ENCODE data around the gene FOXD4L5. TPM values are rescaled to one million over a fixed set of nuclear protein-coding genes. Genes with fewer than 3 reads are reported as not detected.
"Not testable (repeated sequence)": the region's sequence is repeated elsewhere in the genome, so short reads cannot be mapped to it uniquely, and the experiment has no call there.

FOXD4L5 gene
- polyA plus RNA-seq (2013, experiment 1 of 2), result not detected
- not detected for polyA plus RNA-seq (2013, experiment 2 of 2)

GRCh38 chr9:65285109-65285508 is at the start of gene FOXD4L5:
Gene FOXD4L5, minus strand, starts transcription at chr9:65285209. Its CDS starts 832 bp downstream, at chr9:65284377.
- H3K36me3 ChIP-seq (replicated peaks in 1 of 2; ENCODE audit: control insufficient read depth in 2 of 2, insufficient read depth in 2 of 2, low read length in 2 of 2); H3K9me3 ChIP-seq (replicated peaks in 1 of 2; ENCODE audit: control insufficient read depth in 2 of 2, insufficient read depth in 1 of 2, low read depth in 1 of 2, low read length in 2 of 2); H3K18ac ChIP-seq (ENCODE audit: low read length); H3K79me1 ChIP-seq (ENCODE audit: low read depth, low read length); H2BK12ac ChIP-seq (ENCODE audit: low read length); H2BK120ac ChIP-seq (ENCODE audit: low read depth, low read length); H3K27me3 ChIP-seq (ENCODE audit: control insufficient read depth in 3 of 3, insufficient read depth in 3 of 3, low read depth in 1 of 3, low read length in 3 of 3); H3K4ac ChIP-seq (ENCODE audit: low read length); H2AFZ ChIP-seq (ENCODE audit: low read length); H3K27ac ChIP-seq (replicated peaks; ENCODE audit: low read length); H3K9ac ChIP-seq (ENCODE audit: low read depth, low read length, poor library complexity); H3K4me3 ChIP-seq (ENCODE audit: low read length in 2 of 2); H3K4me1 ChIP-seq (ENCODE audit: control insufficient read depth in 2 of 2, insufficient read depth in 1 of 2, low read depth in 1 of 2, low read length in 2 of 2); DNase-seq (ENCODE audit: low spot score); H4K91ac ChIP-seq (ENCODE audit: low read depth, low read length, poor library complexity); H3K23ac ChIP-seq (ENCODE audit: low read depth, low read length, poor library complexity); H2BK5ac ChIP-seq (ENCODE audit: low read length); H4K8ac ChIP-seq (ENCODE audit: low read depth, low read length); H3K4me2 ChIP-seq (ENCODE audit: insufficient read depth, low read length, poor library complexity, severe bottlenecking); H2AK5ac ChIP-seq (ENCODE audit: low read depth, low read length); H3K14ac ChIP-seq (ENCODE audit: low read length); H2BK15ac ChIP-seq (ENCODE audit: low read length): not testable (repeated sequence)
- WGBS, 2 donors (ENCODE audit: extremely low coverage in 2 of 2, insufficient read length in 2 of 2, insufficient replicate concordance in 1 of 2), result no CpG with 5 or more reads among the region's 2 CpGs

- not testable (repeated sequence) for H3K4me3 ChIP-seq (ENCODE audit: low read length in 2 of 2); H3K4ac ChIP-seq (ENCODE audit: low read length); H3K23ac ChIP-seq (ENCODE audit: low read depth, low read length, poor library complexity); H2BK5ac ChIP-seq (ENCODE audit: low read length); H2AK5ac ChIP-seq (ENCODE audit: low read depth, low read length); H3K27me3 ChIP-seq (ENCODE audit: control insufficient read depth in 3 of 3, insufficient read depth in 3 of 3, low read depth in 1 of 3, low read length in 3 of 3); H2BK12ac ChIP-seq (ENCODE audit: low read length); H3K4me1 ChIP-seq (ENCODE audit: control insufficient read depth in 2 of 2, insufficient read depth in 1 of 2, low read depth in 1 of 2, low read length in 2 of 2); H3K79me1 ChIP-seq (ENCODE audit: low read depth, low read length); H3K36me3 ChIP-seq (replicated peaks in 1 of 2; ENCODE audit: control insufficient read depth in 2 of 2, insufficient read depth in 2 of 2, low read length in 2 of 2); H3K9ac ChIP-seq (ENCODE audit: low read depth, low read length, poor library complexity); H2AFZ ChIP-seq (ENCODE audit: low read length); H3K18ac ChIP-seq (ENCODE audit: low read length); H2BK15ac ChIP-seq (ENCODE audit: low read length); DNase-seq (ENCODE audit: low spot score); H3K9me3 ChIP-seq (replicated peaks in 1 of 2; ENCODE audit: control insufficient read depth in 2 of 2, insufficient read depth in 1 of 2, low read depth in 1 of 2, low read length in 2 of 2); H3K4me2 ChIP-seq (ENCODE audit: insufficient read depth, low read length, poor library complexity, severe bottlenecking); H4K8ac ChIP-seq (ENCODE audit: low read depth, low read length); H2BK120ac ChIP-seq (ENCODE audit: low read depth, low read length); H4K91ac ChIP-seq (ENCODE audit: low read depth, low read length, poor library complexity); H3K14ac ChIP-seq (ENCODE audit: low read length); H3K27ac ChIP-seq (replicated peaks; ENCODE audit: low read length)
- WGBS, 2 donors (ENCODE audit: extremely low coverage in 2 of 2, insufficient read length in 2 of 2, insufficient replicate concordance in 1 of 2), result no CpG with 5 or more reads among the region's 33 CpGs
These were observed 1.1 kb downstream of the FOXD4L5 start for GRCh38 chr9:65283943-65284342.

GRCh38 chr9:65282976-65283375 is 2.0 kb downstream of the FOXD4L5 start:
- not testable (repeated sequence) for H3K4me2 ChIP-seq (ENCODE audit: insufficient read depth, low read length, poor library complexity, severe bottlenecking); H2BK120ac ChIP-seq (ENCODE audit: low read depth, low read length); H3K4me1 ChIP-seq (ENCODE audit: control insufficient read depth in 2 of 2, insufficient read depth in 1 of 2, low read depth in 1 of 2, low read length in 2 of 2); H2BK12ac ChIP-seq (ENCODE audit: low read length); H3K18ac ChIP-seq (ENCODE audit: low read length); H4K91ac ChIP-seq (ENCODE audit: low read depth, low read length, poor library complexity); H2AK5ac ChIP-seq (ENCODE audit: low read depth, low read length); H3K79me1 ChIP-seq (ENCODE audit: low read depth, low read length); H3K4me3 ChIP-seq (ENCODE audit: low read length in 2 of 2); H3K23ac ChIP-seq (ENCODE audit: low read depth, low read length, poor library complexity); H3K27ac ChIP-seq (replicated peaks; ENCODE audit: low read length); H3K9ac ChIP-seq (ENCODE audit: low read depth, low read length, poor library complexity); H4K8ac ChIP-seq (ENCODE audit: low read depth, low read length); DNase-seq (ENCODE audit: low spot score); H3K14ac ChIP-seq (ENCODE audit: low read length); H2BK15ac ChIP-seq (ENCODE audit: low read length); H2AFZ ChIP-seq (ENCODE audit: low read length); H3K27me3 ChIP-seq (ENCODE audit: control insufficient read depth in 3 of 3, insufficient read depth in 3 of 3, low read depth in 1 of 3, low read length in 3 of 3); H3K4ac ChIP-seq (ENCODE audit: low read length); H3K36me3 ChIP-seq (replicated peaks in 1 of 2; ENCODE audit: control insufficient read depth in 2 of 2, insufficient read depth in 2 of 2, low read length in 2 of 2); H3K9me3 ChIP-seq (replicated peaks in 1 of 2; ENCODE audit: control insufficient read depth in 2 of 2, insufficient read depth in 1 of 2, low read depth in 1 of 2, low read length in 2 of 2); H2BK5ac ChIP-seq (ENCODE audit: low read length)
- WGBS, 2 donors (ENCODE audit: extremely low coverage in 2 of 2, insufficient read length in 2 of 2, insufficient replicate concordance in 1 of 2), result no CpG with 5 or more reads among the region's 27 CpGs

Small RNA genes within 50 kb of the gene (small RNA-seq; reads per million reads assigned to genes)
- not detected for gene IGKV1OR9-1 (ENCODE audit: insufficient read depth)

Measured in neuronal stem cell (in vitro differentiated cells).